SH-SY5Y (cell line): Measurements from ENCODE around the gene PI4K2A.

ENCODE experiments used
- GATA2 ChIP-seq: IDR thresholded peaks from 2 replicates; pipeline ENCODE4 v1.6.1; 2011; ENCODE audit warnings: mild to moderate bottlenecking, low read depth, low read length
- GATA3 ChIP-seq: IDR thresholded peaks from 2 replicates; pipeline ENCODE4 v1.6.1; 2011; ENCODE audit warnings: low read depth, mild to moderate bottlenecking, low read length, moderate library complexity

GRCh38 chr10:97669571-97669970 lies 29.1 kb downstream of the PI4K2A start:
- TF ChIP-seq GATA2 (no peak), GATA3 (no peak)
